Tibial nerve (tissue), 4 donors: ENCODE data around the gene OLA1.

ENCODE experiments used
- EP300 ChIP-seq, 2 donors: sonication (generic); formaldehyde crosslinking; IDR thresholded peaks; one replicate each; pipeline ENCODE4 v1.6.1; 2017; ENCODE audit warnings: antibody characterized with exemption in 2 of 2, mild to moderate bottlenecking in 1 of 2
- POLR2A ChIP-seq, 2 donors: fragments of 450-650 bp; IDR thresholded peaks; one replicate each; pipeline ENCODE4 v1.6.1; 2017; ENCODE audit warnings: antibody characterized with exemption in 2 of 2, mild to moderate bottlenecking in 2 of 2, moderate library complexity in 2 of 2
- TF ChIP-seq, protein P1 (sequence below), 5 experiments: fragments of 200-600 bp in 3 of 5; fragments of 450-650 bp in 2 of 5; sonication (generic) in 3 of 5; IDR thresholded peaks; one replicate each; pipeline ENCODE4 v1.5.1; 2016 to 2019; ENCODE audit warnings: antibody characterized with exemption in 5 of 5, mild to moderate bottlenecking in 3 of 5, moderate library complexity in 2 of 5

DNA sequence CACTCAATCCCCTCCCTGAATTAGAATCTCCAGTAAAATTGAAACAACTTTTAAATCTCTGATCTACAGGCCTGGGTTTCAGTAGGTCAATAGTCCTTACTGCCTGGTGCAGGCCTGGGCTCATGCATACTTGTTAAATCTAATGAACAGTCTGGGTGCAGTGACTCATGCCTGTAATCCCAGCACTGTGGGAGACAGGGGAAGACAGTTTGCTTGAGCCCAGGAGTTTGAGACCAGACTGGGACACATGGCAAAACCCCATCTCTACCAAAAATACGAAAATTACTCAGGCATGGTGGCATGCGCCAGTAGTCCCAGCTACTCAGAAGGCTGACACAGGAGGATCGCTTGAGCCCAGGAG lies 188.5 kb downstream of the OLA1 start:
- TF ChIP-seq, protein P1, sequence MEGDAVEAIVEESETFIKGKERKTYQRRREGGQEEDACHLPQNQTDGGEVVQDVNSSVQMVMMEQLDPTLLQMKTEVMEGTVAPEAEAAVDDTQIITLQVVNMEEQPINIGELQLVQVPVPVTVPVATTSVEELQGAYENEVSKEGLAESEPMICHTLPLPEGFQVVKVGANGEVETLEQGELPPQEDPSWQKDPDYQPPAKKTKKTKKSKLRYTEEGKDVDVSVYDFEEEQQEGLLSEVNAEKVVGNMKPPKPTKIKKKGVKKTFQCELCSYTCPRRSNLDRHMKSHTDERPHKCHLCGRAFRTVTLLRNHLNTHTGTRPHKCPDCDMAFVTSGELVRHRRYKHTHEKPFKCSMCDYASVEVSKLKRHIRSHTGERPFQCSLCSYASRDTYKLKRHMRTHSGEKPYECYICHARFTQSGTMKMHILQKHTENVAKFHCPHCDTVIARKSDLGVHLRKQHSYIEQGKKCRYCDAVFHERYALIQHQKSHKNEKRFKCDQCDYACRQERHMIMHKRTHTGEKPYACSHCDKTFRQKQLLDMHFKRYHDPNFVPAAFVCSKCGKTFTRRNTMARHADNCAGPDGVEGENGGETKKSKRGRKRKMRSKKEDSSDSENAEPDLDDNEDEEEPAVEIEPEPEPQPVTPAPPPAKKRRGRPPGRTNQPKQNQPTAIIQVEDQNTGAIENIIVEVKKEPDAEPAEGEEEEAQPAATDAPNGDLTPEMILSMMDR (IDR thresholded peaks at IDR 0.05) = no peak
- TF ChIP-seq EP300 (IDR thresholded peaks at IDR 0.05) (no peak), POLR2A (IDR thresholded peaks at IDR 0.05) (no peak)
